GM20000 (cell line): ENCODE measurements around the gene MBTD1.

Experiments used
- DNase-seq: peaks from one replicate; pipeline ENCODE4 v3.0.0; 2012; ENCODE audit warnings: low spot score
- TF ChIP-seq, protein P1 (sequence below): IDR thresholded peaks from 2 replicates; pipeline ENCODE4 v1.5.1; 2012; ENCODE audit warnings: mild to moderate bottlenecking, control low read depth; ENCODE audit errors: extremely low read depth, missing control alignments

MBTD1 gene

DNA sequence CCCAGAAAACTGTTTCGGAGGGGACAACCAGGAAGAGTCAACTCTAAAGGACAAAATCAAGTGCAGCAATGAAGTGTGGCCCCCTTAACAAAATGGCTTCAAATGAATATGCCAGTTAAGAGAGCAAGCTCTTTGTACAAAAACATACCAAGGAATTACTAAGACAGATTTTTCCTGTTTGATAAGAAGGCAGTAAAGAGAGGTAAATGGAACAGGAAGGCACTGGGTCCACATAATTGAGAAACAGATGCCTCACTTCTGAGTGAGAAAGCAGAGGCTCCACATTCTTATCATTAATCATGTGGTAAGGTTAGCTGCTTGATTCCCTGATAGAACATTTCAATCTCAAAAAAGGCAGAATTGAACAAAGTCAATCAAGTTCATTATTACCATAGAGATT, 44.9 kb downstream of the MBTD1 start:
- TF ChIP-seq, protein P1, sequence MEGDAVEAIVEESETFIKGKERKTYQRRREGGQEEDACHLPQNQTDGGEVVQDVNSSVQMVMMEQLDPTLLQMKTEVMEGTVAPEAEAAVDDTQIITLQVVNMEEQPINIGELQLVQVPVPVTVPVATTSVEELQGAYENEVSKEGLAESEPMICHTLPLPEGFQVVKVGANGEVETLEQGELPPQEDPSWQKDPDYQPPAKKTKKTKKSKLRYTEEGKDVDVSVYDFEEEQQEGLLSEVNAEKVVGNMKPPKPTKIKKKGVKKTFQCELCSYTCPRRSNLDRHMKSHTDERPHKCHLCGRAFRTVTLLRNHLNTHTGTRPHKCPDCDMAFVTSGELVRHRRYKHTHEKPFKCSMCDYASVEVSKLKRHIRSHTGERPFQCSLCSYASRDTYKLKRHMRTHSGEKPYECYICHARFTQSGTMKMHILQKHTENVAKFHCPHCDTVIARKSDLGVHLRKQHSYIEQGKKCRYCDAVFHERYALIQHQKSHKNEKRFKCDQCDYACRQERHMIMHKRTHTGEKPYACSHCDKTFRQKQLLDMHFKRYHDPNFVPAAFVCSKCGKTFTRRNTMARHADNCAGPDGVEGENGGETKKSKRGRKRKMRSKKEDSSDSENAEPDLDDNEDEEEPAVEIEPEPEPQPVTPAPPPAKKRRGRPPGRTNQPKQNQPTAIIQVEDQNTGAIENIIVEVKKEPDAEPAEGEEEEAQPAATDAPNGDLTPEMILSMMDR: no peak
- no peak for DNase-seq

DNA sequence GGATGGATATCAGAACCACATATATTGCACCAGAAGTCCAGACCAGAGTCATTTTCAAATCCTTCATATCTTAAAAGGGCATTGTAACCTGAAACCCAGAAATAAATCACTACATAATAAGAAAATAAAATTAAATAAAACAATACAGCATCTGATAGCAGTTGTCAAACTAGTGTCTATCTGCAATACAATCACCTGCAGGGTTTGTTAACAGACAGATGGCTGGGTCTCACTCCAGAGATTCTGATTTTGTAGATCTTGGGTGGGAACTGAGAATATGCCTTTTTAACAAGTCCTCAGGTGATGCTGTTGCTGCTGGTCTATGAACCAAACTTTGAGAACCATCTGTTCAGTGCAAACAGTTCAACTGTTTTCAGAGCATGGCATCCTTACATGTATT, 56.0 kb downstream of the MBTD1 start:
- no peak for DNase-seq

DNA sequence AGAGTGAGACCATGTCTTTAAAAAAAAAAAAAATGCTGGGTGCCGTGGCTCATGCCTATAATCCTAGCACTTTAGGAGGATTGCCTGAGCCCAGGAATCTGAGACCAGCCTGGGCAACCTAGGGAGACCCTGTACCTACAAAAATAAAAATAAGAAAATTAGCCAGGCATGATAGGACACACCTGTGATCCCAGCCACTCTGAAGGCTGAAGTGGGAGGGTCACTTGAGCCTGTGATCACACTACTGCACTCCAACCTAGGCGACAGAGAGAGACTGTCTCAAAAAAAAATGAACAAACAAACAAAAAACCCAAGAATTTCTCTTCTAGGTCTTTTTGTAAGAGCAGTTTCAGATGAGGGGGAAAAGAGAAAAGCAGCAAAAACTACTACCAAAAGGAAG, 59.0 kb downstream of the MBTD1 start:
- TF ChIP-seq, protein P1: no peak
- DNase-seq: no peak

More for the DNA sequence above, 56.0 kb downstream of the MBTD1 start:
- TF ChIP-seq, protein P1: no peak

DNA sequence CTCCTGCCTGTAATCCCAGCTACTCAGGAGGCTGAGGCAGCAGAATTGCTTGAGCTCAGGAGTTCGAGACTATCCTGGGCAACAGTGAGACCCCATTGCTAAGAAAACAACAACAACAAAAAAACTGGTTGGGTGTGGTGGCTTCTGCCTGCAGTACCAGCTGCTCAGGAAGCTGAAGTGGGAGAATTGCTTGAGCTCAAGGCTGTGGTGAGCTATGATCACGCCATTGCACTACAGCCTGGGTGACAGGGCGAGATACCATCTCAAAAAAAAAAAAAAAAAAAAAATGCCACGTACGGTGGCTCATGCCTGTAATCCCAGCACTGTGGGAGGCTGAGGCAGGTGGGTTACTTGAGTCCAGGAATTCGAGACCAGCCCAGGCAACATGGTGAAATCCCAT, 59.6 kb downstream of the MBTD1 start:
- TF ChIP-seq, protein P1: no peak
- no peak for DNase-seq

DNA sequence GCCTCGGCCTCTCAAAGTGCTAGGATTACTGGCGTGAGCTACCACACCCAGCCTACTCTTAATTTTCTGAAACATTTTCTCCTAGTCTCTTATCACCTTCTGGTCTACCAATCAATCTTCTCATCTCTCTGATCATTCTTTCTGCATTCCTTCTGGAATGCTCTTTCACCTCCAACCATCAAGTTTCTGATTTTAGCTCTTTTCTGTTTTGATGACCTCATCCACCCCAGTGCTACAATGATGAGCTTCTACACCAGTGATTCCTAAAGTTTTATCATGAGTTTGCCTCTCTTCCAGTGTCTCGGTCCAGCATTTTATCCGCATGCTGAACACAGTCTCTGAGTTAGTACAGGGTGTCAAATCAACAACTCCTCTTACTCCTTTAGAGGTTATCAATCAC, 62.1 kb downstream of the MBTD1 start:
- TF ChIP-seq, protein P1: no peak
- DNase-seq: no peak

DNA sequence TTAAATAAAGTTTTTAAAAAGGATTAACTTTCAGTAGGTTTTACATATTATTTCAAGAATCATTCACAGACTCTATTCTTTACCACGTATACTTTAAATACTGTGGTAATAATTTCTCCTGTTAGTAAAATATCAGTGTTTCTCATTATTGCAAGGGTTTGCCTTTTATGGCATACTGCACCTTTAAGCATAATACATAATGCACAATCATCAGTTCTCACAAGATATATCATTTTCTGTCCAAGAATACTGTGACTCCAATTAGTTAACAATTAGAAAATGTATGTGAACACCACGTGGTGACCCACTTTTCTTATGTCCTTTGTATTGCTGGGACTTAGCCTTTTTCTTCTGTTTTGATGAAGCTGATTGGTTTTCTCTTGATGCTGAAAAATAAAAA, 68.0 kb downstream of the MBTD1 start:
- TF ChIP-seq, protein P1: no peak
- no peak for DNase-seq

DNA sequence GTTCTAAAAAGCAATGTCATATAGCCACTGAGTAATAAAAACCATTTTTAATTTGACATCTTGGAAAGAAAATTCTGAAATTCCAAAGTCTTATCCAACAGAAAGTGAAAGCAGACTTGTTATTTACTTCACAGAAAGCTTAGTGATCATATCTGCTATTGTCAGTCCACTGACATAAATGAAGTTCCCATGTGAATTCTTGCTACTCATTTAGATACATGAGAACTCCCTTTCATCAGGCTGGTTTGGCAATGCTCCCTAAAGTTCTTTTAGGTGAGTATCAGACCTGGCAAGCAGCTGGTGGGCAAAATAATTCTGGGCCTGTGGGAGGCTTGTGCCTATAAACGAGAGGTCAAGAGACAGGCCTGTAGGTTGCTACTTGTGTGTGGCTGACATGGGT, 70.2 kb downstream of the MBTD1 start:
- TF ChIP-seq, protein P1: no peak
- no peak for DNase-seq

DNA sequence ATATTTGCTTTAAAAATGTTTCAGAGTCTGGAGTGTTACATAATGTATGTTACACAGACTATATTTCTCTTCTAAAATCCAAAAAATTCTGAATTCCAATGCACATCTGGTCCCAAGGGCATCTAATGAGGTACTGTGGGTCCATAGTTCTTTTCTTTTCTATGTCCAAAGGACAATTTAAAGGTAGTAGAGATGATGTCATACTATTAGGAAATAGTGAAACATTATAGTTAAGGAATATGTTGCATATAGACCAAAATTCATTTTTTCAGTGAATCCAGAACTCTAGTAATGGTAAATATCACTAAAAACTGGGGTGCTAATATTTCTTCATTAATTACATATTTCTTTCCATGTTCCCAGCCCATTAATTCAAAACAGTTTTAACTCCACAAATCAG, 70.7 kb downstream of the MBTD1 start:
- DNase-seq: no peak
- TF ChIP-seq, protein P1: no peak
